Spleen (tissue), 7 donors: ENCODE results near the gene MEX3D.

Source experiments
- CTCF ChIP-seq, 11 experiments: fragments of 200-600 bp in 7 of 11; fragments of 450-650 bp in 4 of 11; sonication (generic) in 4 of 11; IDR thresholded peaks in 8 of 11; conservative IDR thresholded peaks in 3 of 11; 1 replicate in 7 of 11; 2 replicates in 4 of 11; pipeline versions ENCODE4 v1.4.0 to v1.8.0; 2016 to 2021; ENCODE audit warnings: antibody characterized with exemption in 11 of 11, inconsistent platforms in 4 of 11, mild to moderate bottlenecking in 1 of 11
- POLR2A ChIP-seq, 3 donors: fragments of 450-650 bp; IDR thresholded peaks; one replicate each; pipeline ENCODE4 v1.5.1; 2017; ENCODE audit warnings: antibody characterized with exemption in 3 of 3, mild to moderate bottlenecking in 1 of 3
- POLR2AphosphoS5 ChIP-seq, 3 donors: sonication (generic); formaldehyde crosslinking; IDR thresholded peaks; one replicate each; pipeline ENCODE4 v1.5.1; 2017; ENCODE audit warnings: antibody characterized with exemption in 3 of 3
- donor health status: DM: no; HTN: no; CAD: no; lungs with moderate emphysema.
- donor health status: DM: no; HTN: no; CAD: no.
- donor health status: DM: no; HTN: no; CAD: no.

- TF ChIP-seq CTCF (IDR thresholded peaks at IDR 0.05 in 8 of 11, conservative IDR thresholded peaks at IDR 0.05 in 3 of 11) (no peak), POLR2AphosphoS5 (IDR thresholded peaks at IDR 0.05) (no peak), POLR2A (IDR thresholded peaks at IDR 0.05) (no peak)
These were observed 49.7 kb downstream of the MEX3D start for GRCh38 chr19:1518471-1518870.
